GM12801 (cell line): ENCODE measurements around the gene GALNT5.

ENCODE experiments used
- TF ChIP-seq, protein P1 (sequence below): IDR thresholded peaks from one replicate; pipeline ENCODE4 v1.5.1; 2011; ENCODE audit warnings: control low read depth; ENCODE audit not compliant: insufficient read length; ENCODE audit errors: extremely low read depth

GALNT5 gene

DNA sequence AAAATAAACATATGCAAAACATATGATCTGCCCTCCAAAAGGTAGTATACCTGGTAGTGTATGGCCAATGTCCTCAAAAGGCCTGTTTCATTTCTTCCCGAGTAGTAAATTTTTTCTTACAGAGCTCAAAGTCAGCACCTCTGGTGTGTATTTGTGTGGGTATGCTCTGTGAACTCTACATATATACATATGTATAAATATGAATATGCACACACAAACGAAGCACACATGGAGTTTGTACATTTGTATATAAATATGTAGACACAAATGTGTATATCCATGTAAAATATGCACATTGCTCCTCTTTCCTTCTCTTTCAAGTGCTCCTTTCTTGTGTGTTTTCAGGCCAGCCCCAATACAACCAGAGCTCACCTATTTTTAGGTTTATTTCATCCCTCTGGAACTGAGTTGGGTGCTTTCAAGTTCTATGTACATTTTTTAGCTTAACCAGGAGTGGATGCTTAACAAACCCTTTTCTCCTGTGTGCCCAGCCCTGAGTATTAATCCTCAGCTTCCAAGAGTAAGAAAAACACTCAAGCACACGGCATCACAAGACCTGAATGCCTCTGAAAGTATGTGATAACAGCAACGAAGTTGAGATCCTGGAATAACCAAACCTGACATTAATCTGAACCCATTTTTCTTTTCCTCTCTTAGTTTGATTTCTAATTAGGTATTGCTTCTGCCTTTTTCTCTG is 12.2 kb upstream of the GALNT5 start:
- TF ChIP-seq, protein P1, sequence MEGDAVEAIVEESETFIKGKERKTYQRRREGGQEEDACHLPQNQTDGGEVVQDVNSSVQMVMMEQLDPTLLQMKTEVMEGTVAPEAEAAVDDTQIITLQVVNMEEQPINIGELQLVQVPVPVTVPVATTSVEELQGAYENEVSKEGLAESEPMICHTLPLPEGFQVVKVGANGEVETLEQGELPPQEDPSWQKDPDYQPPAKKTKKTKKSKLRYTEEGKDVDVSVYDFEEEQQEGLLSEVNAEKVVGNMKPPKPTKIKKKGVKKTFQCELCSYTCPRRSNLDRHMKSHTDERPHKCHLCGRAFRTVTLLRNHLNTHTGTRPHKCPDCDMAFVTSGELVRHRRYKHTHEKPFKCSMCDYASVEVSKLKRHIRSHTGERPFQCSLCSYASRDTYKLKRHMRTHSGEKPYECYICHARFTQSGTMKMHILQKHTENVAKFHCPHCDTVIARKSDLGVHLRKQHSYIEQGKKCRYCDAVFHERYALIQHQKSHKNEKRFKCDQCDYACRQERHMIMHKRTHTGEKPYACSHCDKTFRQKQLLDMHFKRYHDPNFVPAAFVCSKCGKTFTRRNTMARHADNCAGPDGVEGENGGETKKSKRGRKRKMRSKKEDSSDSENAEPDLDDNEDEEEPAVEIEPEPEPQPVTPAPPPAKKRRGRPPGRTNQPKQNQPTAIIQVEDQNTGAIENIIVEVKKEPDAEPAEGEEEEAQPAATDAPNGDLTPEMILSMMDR, result no peak

DNA sequence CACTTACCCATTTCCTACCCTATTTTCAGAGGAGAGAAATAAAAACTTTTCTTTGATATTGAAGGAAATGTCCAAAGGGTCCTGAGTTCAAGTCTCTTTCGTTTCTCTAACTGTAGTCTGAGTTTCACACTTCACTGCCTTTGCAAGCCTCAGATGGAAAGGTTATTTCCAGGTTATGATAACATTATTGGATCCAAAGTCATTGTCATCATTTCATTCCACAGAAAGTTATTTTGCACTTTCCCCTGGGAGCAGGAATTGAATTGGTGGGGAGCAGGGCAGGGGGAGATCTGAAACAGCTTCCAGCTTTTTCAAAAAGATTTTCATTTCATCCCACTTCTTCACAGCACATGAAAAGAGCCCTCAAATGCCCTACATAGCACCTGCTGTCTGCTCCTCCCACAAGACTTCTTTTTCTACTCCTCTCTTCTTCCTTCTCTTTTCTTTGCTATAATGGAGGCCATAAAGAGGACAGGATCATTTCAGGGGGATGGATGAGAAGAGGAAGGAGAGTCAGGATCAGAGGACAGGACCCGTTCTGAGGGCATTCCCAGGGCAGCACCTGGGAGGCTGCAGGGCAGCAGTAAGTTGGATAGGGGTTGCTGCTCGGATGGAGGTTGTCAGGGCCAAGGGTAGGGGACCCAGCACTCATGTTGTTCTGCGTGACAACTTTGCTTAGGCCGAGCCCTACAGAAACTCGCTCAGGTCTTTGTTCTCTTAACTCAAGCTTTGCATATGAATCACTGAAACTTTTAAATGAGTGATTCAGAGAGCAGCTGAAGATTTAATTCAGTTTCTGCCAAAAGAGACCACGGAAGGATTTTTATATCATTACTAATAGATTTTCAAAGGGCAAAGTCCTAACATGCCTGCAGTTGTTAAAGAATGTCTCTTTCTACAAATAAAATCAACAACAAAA is 11.4 kb upstream of the GALNT5 start:
- TF ChIP-seq, protein P1, result no peak

DNA sequence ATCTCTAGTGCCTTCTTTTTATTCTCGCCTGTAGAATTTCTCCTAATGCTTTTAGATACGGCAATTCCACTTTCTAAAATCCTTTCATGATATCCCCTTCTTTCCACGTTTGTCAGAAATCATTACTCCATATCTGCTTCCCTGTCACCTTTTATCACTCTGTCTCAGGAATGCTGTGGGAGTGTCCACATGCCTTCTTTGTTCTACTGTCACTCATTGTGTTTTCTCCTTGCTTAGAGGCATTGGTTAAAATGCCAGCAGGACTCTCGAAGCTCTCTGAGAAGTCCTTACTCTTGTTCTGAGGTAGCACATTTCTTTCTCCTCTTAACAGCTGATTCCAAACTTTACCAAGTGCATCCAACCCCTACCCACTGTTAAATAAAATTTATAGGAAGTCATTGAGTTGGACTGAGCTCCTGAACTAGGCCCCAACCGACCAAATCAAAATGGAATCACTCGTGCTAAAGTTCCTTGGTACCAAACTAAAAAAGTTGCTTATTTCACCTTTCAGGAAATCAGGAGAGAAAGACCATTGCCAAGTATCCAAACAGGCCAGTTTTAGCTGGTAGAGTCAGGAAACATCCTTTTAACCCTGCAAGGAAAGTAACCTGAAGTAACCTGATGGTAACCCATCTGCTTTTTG is 10.6 kb upstream of the GALNT5 start:
- TF ChIP-seq, protein P1, result no peak

DNA sequence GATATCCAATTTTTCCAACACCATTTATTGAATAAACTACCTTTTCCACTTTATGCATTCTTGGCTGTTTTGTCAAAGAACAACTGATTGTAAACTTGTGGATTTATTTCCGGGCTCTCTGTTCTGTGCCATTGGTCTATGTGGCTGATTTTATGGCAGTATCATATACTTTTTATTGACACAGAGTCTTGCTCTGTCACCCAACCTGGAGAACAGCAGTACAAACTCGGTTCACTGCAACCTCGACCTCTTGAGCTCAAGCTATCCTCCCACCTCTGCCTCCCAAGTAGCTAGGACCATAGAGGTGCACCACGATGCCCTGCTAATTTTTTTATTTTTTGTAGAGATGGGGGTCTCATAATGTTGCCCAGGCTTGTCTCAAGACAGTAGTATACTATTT is 6.7 kb upstream of the GALNT5 start:
- TF ChIP-seq, protein P1, result no peak

DNA sequence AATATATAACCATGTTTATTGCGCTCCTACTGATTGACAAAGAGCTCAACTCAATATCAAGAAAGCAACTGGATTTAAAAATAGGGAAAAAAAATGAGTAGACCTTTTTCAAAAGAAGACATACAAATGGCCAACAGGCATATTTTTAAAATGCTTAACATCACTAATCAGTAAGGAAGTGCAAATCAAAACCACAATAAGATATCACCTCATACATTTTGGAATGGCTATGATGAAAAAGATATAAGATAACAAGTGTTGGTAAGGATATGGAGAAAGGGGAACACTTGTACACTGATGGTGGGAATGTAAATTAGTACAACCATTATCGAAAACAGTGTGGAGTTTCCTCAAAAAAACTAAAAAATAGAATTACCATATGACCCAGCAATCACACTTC is 5.6 kb upstream of the GALNT5 start:
- TF ChIP-seq, protein P1, result no peak

DNA sequence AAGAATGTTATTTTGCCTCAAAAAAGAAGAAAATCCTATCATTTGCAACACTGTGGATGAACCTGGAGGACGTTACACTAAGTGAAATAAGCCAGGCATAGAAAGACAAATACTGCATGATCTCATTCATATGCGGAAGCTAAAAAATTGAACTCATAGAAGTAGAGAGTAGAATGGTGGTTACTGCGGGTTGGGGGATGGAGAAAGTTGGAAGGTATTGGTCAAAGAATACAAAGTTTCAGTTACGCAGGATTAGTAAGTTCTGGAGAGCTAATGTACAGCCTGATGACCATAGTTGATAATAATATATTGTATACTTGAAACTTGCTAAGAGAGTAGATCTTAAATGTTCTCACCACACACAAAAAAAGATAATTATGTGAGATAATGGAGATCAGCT is 5.0 kb upstream of the GALNT5 start:
- TF ChIP-seq, protein P1, result no peak

DNA sequence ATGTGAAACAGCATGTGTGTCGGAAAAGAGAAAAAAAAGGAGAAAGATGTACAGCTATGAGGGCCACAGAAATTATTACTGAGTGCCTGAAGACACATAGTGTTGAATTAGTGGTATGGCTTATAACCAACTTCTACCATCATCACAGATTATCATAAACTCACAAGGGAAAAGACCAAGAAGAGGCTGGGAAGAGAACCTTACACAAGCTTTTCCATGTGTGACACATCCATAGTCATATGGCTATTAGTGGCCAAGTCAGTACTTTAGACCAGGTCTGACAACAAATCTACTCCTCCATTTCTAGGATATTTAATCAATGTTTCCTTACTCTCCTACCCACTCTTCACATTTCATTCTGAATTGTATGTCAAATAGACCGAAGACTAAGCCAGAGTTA is 3.5 kb upstream of the GALNT5 start:
- TF ChIP-seq, protein P1, result no peak
